ENCODE measurements around the gene RANBP2. TPM values are rescaled to one million over a fixed set of nuclear protein-coding genes. Genes with fewer than 3 reads are reported as not detected.

RANBP2 gene
- polyA plus RNA-seq, 1 donor from 2014 or later, result 38.8 TPM

DNA sequence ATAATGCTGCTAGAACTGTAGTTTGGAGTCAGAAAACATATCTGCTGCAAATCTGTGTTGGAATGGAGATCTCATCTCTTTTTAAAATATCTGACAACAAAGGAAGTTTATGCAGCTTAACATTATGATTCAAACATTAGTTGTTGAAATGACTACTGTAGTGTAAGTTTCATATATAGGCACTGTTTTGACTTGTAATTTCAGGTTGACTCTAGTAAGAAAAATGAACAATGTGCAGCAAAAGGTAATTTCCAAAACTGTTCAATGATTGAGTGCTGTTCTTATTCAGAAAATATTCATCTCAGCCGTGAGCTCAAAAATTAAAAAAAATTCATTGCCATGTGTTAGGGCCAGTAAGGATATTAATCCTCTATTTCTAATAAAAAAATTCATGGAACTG lies 115.8 kb downstream of the RANBP2 start:
- H3K4me3 ChIP-seq (ENCODE audit: low read length), result no peak overlapping the region
- no peaks in the 10 kb centered on the region for H3K79me2 ChIP-seq (replicated peaks; ENCODE audit: insufficient read depth, low read length)
- peaks cover 4% of the 10 kb centered on the region for H3K9me3 ChIP-seq (ENCODE audit: low read length)
- no peak overlapping the region for H3K9ac ChIP-seq (ENCODE audit: low read length)
- H3K36me3 ChIP-seq (ENCODE audit: insufficient read depth, low read length), result peaks cover 4% of the 10 kb centered on the region
- no peak overlapping the region for H3K4me2 ChIP-seq (ENCODE audit: low read length)
- no peak overlapping the region for H3K27ac ChIP-seq (ENCODE audit: low read length)
- no peak overlapping the region for H2AFZ ChIP-seq (ENCODE audit: low read depth, low read length)
- TF ChIP-seq CTCF (IDR thresholded peaks at IDR 0.05; ENCODE audit: poor library complexity, severe bottlenecking), result no peak
- TF ChIP-seq, protein P1, sequence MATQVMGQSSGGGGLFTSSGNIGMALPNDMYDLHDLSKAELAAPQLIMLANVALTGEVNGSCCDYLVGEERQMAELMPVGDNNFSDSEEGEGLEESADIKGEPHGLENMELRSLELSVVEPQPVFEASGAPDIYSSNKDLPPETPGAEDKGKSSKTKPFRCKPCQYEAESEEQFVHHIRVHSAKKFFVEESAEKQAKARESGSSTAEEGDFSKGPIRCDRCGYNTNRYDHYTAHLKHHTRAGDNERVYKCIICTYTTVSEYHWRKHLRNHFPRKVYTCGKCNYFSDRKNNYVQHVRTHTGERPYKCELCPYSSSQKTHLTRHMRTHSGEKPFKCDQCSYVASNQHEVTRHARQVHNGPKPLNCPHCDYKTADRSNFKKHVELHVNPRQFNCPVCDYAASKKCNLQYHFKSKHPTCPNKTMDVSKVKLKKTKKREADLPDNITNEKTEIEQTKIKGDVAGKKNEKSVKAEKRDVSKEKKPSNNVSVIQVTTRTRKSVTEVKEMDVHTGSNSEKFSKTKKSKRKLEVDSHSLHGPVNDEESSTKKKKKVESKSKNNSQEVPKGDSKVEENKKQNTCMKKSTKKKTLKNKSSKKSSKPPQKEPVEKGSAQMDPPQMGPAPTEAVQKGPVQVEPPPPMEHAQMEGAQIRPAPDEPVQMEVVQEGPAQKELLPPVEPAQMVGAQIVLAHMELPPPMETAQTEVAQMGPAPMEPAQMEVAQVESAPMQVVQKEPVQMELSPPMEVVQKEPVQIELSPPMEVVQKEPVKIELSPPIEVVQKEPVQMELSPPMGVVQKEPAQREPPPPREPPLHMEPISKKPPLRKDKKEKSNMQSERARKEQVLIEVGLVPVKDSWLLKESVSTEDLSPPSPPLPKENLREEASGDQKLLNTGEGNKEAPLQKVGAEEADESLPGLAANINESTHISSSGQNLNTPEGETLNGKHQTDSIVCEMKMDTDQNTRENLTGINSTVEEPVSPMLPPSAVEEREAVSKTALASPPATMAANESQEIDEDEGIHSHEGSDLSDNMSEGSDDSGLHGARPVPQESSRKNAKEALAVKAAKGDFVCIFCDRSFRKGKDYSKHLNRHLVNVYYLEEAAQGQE (IDR thresholded peaks at IDR 0.05; ENCODE audit: borderline replicate concordance), result no peak
- TF ChIP-seq MXI1 (conservative IDR thresholded peaks at IDR 0.05; ENCODE audit: poor library complexity, severe bottlenecking), result no peak
- TF ChIP-seq EZH2 (IDR thresholded peaks at IDR 0.05; ENCODE audit: borderline replicate concordance, insufficient read depth, low read length, poor library complexity, severe bottlenecking), result no peak
- no peak for TF ChIP-seq SMC3 (conservative IDR thresholded peaks at IDR 0.05; ENCODE audit: poor library complexity)
- no peak for TF ChIP-seq TAF1 (IDR thresholded peaks at IDR 0.05; ENCODE audit: low read depth)
- TF ChIP-seq RAD21 (conservative IDR thresholded peaks at IDR 0.05), result no peak
- TF ChIP-seq POLR2AphosphoS5 (IDR thresholded peaks at IDR 0.05), result no peak
- TF ChIP-seq EP300 (conservative IDR thresholded peaks at IDR 0.05; ENCODE audit: poor library complexity, severe bottlenecking), result no peak
- no peaks in the 10 kb centered on the region for H3F3A ChIP-seq (ENCODE audit: insufficient read depth, low read length, poor library complexity, severe bottlenecking)
- no peaks in the 10 kb centered on the region for H3K27me3 ChIP-seq (ENCODE audit: insufficient read depth, low read depth, low read length)
- H3K9me2 ChIP-seq (ENCODE audit: insufficient read depth, low read length), result no peaks in the 10 kb centered on the region
- H4K20me1 ChIP-seq (ENCODE audit: insufficient read depth), result no peaks in the 10 kb centered on the region

Small RNA genes within 50 kb of the gene (small RNA-seq; reads per million reads assigned to genes)
- 0 reads per million in 3 experiments for gene AC010095.1

Other genes starting within 250 kb of the RANBP2 start
- 8.2 and 12.3 TPM in 2 replicates for gene LIMS1, start 185.0 kb upstream of the RANBP2 start, polyA plus RNA-seq
- gene CCDC138, start 67.3 kb downstream of the RANBP2 start, polyA plus RNA-seq, result 17.3 and 19.0 TPM in 2 replicates